ENCODE measurements around the gene RBBP5.

- TF ChIP-seq CTCF (IDR thresholded peaks at IDR 0.05) (no peak), POLR2A (IDR thresholded peaks at IDR 0.05) (no peak)
Measured at GRCh38 chr1:205076245-205076761, 45.5 kb downstream of the RBBP5 start.
